HG03064 (cell line): Measurements from ENCODE around the gene TEX30.

Experiments
- ATAC-seq: cut with Tn5 transposase; IDR thresholded peaks from one replicate; pipeline ENCODE4 v1.9.1; 2021; ENCODE audit warnings: low read depth; ENCODE audit not compliant: unreplicated experiment

The TEX30 gene

DNA sequence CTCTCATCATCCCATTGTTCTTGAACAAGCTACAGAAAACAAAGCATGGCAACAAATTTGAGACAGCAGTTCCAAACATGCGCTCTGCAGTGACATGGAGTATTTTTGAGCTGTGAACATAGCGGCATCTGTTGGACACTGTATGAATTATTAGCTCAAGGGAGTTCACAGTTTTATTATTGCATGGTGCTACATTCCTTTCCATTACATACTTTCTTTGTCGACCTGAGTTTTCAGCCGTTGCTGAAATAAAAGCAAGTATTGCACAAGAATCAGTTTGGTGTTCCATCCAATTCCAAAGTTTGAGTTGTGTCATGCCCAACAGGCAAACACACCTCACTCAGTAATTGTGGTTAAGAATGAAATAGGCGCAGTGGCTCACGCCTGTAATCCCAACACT, 48.7 kb downstream of the TEX30 start:
- ATAC-seq = no peak

- ATAC-seq = no peak
Measured at GRCh38 chr13:102721800-102722231, 51.8 kb downstream of the TEX30 start.

- no peak for ATAC-seq
Measured at GRCh38 chr13:102718746-102719145, 54.8 kb downstream of the TEX30 start.
